HepG2 (cell line): ENCODE measurements around the gene EEF1AKMT3. TPM values are rescaled to one million over a fixed set of nuclear protein-coding genes. Genes with fewer than 3 reads are reported as not detected.

ENCODE experiments used
- ARHGAP35 ChIP-seq: sonication (generic); formaldehyde crosslinking; IDR thresholded peaks from 2 replicates; pipeline ENCODE4 v1.9.0; 2022; ENCODE audit warnings: mild to moderate bottlenecking, inconsistent platforms, moderate library complexity, missing genetic modification reagents, borderline replicate concordance
- GTF3A ChIP-seq: sonication (generic); formaldehyde crosslinking; conservative IDR thresholded peaks from 2 replicates; pipeline ENCODE4 v1.4.0; 2020; ENCODE audit warnings: mild to moderate bottlenecking, missing genetic modification reagents
- IRX3 ChIP-seq: sonication (generic); formaldehyde crosslinking; IDR thresholded peaks from 2 replicates; pipeline ENCODE4 v1.8.1; 2023; ENCODE audit warnings: mild to moderate bottlenecking, low read depth, missing genetic modification reagents, borderline replicate concordance
- MBD4 ChIP-seq: IDR thresholded peaks from 2 replicates; pipeline ENCODE4 v1.6.1; 2012; ENCODE audit warnings: low read length, inconsistent platforms, borderline replicate concordance
- MTA1 ChIP-seq: sonication (generic); formaldehyde crosslinking; IDR thresholded peaks from 2 replicates; pipeline ENCODE4 v1.4.0; 2020; ENCODE audit warnings: missing genetic modification reagents, mild to moderate bottlenecking, borderline replicate concordance
- NCOA5 ChIP-seq: sonication (generic); formaldehyde crosslinking; IDR thresholded peaks from 2 replicates; pipeline ENCODE4 v1.4.0; 2020; ENCODE audit warnings: missing genetic modification reagents
- NR2F6 ChIP-seq, 2 experiments: IDR thresholded peaks; 2 replicates each; pipeline ENCODE4 v1.6.1; 2016; ENCODE audit warnings: antibody characterized with exemption in 1 of 2, mild to moderate bottlenecking in 1 of 2
- PHF20 ChIP-seq: sonication (generic); formaldehyde crosslinking; IDR thresholded peaks from 2 replicates; pipeline ENCODE4 v1.5.0; 2020; ENCODE audit warnings: mild to moderate bottlenecking, missing genetic modification reagents
- RARA ChIP-seq: IDR thresholded peaks from 2 replicates; pipeline ENCODE4 v1.6.1; 2016; ENCODE audit warnings: missing genetic modification reagents, missing compliant biosample characterization
- RBM39 ChIP-seq: fragments of 200-400 bp; formaldehyde crosslinking; IDR thresholded peaks from one replicate; pipeline ENCODE4 v1.6.1; 2018; ENCODE audit warnings: antibody characterized with exemption, mild to moderate bottlenecking, low read depth, low read length; ENCODE audit not compliant: poor library complexity, severe bottlenecking
- RELA ChIP-seq: sonication (generic); formaldehyde crosslinking; IDR thresholded peaks from 2 replicates; pipeline ENCODE4 v1.4.0; 2020; ENCODE audit warnings: missing genetic modification reagents
- RFXAP ChIP-seq: sonication (generic); formaldehyde crosslinking; IDR thresholded peaks from 2 replicates; pipeline ENCODE4 v1.4.0; 2020; ENCODE audit warnings: missing genetic modification reagents, borderline replicate concordance
- RXRA ChIP-seq: sonication (generic); formaldehyde crosslinking; IDR thresholded peaks from 2 replicates; pipeline ENCODE4 v1.5.1; 2020; ENCODE audit warnings: missing genetic modification reagents
- TOPORS ChIP-seq: sonication (generic); formaldehyde crosslinking; IDR thresholded peaks from 2 replicates; pipeline ENCODE4 v1.8.0; 2023; ENCODE audit warnings: mild to moderate bottlenecking, missing genetic modification reagents
- U2AF1 ChIP-seq: fragments of 200-400 bp; formaldehyde crosslinking; optimal IDR thresholded peaks from 2 replicates; pipeline ENCODE3; 2017; ENCODE audit warnings: mild to moderate bottlenecking, low read depth, low read length
- ZBTB3 ChIP-seq: sonication (generic); formaldehyde crosslinking; IDR thresholded peaks from 2 replicates; pipeline ENCODE4 v1.4.0; 2020; ENCODE audit warnings: low read depth, mild to moderate bottlenecking, moderate library complexity, missing genetic modification reagents, borderline replicate concordance
- ZBTB8A ChIP-seq: sonication (generic); formaldehyde crosslinking; IDR thresholded peaks from 2 replicates; pipeline ENCODE4 v1.4.0; 2020; ENCODE audit warnings: mild to moderate bottlenecking, low read depth, missing genetic modification reagents, borderline replicate concordance
- ZNF30 ChIP-seq: sonication (generic); formaldehyde crosslinking; IDR thresholded peaks from 2 replicates; pipeline ENCODE4 v1.5.0; 2020; ENCODE audit warnings: mild to moderate bottlenecking, missing genetic modification reagents
- ZNF383 ChIP-seq: sonication (generic); formaldehyde crosslinking; IDR thresholded peaks from 2 replicates; pipeline ENCODE4 v1.4.0; 2020; ENCODE audit warnings: missing genetic modification reagents, mild to moderate bottlenecking, borderline replicate concordance
- ZNF530 ChIP-seq: sonication (generic); formaldehyde crosslinking; IDR thresholded peaks from 2 replicates; pipeline ENCODE4 v1.5.0; 2020; ENCODE audit warnings: low read depth, mild to moderate bottlenecking, missing genetic modification reagents
- ZNF562 ChIP-seq: sonication (generic); formaldehyde crosslinking; IDR thresholded peaks from 2 replicates; pipeline ENCODE4 v1.8.0; 2022; ENCODE audit warnings: missing genetic modification reagents, borderline replicate concordance
- ZNF879 ChIP-seq: sonication (generic); formaldehyde crosslinking; IDR thresholded peaks from 2 replicates; pipeline ENCODE4 v1.8.1; 2023; ENCODE audit warnings: missing genetic modification reagents
- ZSCAN25 ChIP-seq: sonication (generic); formaldehyde crosslinking; IDR thresholded peaks from 2 replicates; pipeline ENCODE4 v1.8.0; 2022; ENCODE audit warnings: mild to moderate bottlenecking, missing genetic modification reagents
- ZSCAN30 ChIP-seq: sonication (generic); formaldehyde crosslinking; IDR thresholded peaks from 2 replicates; pipeline ENCODE4 v1.5.0; 2020; ENCODE audit warnings: mild to moderate bottlenecking, missing genetic modification reagents
- polyA plus RNA-seq, 8 experiments: library from polyadenylated mRNA; depleted of rRNA in 3 of 8; stranded (reverse) in 7 of 8; unstranded in 1 of 8; fragments of >200 nt; fragmentation: Illumina TruSeq in 4 of 8; extraction: Trizol in 4 of 8; gene quantifications; 2 replicates each; pipeline versions ENCODE4 v1.2.1 to v1.2.3, GENCODE V29; 2011 to 2016; ENCODE audit warnings: low read depth in 4 of 8, missing spikeins in 1 of 8, mixed read lengths in 1 of 8; ENCODE audit not compliant: insufficient read depth in 1 of 8
- total RNA-seq, 5 experiments: library from RNA; depleted of rRNA; stranded (reverse); fragments of >200 nt; fragmentation: Illumina TruSeq; extraction: Trizol; gene quantifications; 2 replicates each; pipeline ENCODE4 v1.2.3, GENCODE V29; 2016; ENCODE audit warnings: low read depth in 1 of 5
- TF ChIP-seq, protein P1 (sequence below): sonication (generic); formaldehyde crosslinking; IDR thresholded peaks from 2 replicates; pipeline ENCODE4 v1.5.0; 2020; ENCODE audit warnings: mild to moderate bottlenecking, missing genetic modification reagents, borderline replicate concordance
- TF ChIP-seq, protein P2 (sequence below): IDR thresholded peaks from 2 replicates; pipeline ENCODE4 v1.6.1; 2016; ENCODE audit warnings: low read depth, control low read depth

EEF1AKMT3 gene
- total and polyA plus RNA-seq, 2 of the 13 experiments (the other 11 are each of a cell fraction or from before 2014, with no cell fraction given) = 4.7 to 11.4 TPM

GRCh38 chr12:57735198-57735855 lies 37.1 kb upstream of the EEF1AKMT3 start (continued):
- TF ChIP-seq ZBTB3 = no peak
- TF ChIP-seq ZNF562 (CRISPR knock-in tag) = no peak
- TF ChIP-seq ZNF30 (CRISPR knock-in tag) = no peak
- peak; percentile 87 for TF ChIP-seq ZSCAN25
- 0 out of 2 replicates have a peak, but pooled peaks have one; percentile 20 for TF ChIP-seq MTA1 (CRISPR knock-in tag)
- TF ChIP-seq U2AF1 = no peak
- TF ChIP-seq RBM39 = no peak
- no peak for TF ChIP-seq ZNF879
- TF ChIP-seq PHF20 (CRISPR knock-in tag) = peak; percentile 16; the same call in 1 of the 2 replicates
- TF ChIP-seq GTF3A = no peak
- TF ChIP-seq RXRA (CRISPR knock-in tag) = peak; percentile 24; the same call in 1 of the 2 replicates
- TF ChIP-seq RARA (CRISPR knock-in tag) = peak; percentile 45; the same call in 1 of the 2 replicates
- TF ChIP-seq MBD4 = no peak
- no peak for TF ChIP-seq ZSCAN30
- no peak for TF ChIP-seq TOPORS (CRISPR knock-in tag)
- no peak for TF ChIP-seq ZNF530 (CRISPR knock-in tag)
- no peak for TF ChIP-seq RFXAP
- no peak for TF ChIP-seq NCOA5
- TF ChIP-seq, protein P1, sequence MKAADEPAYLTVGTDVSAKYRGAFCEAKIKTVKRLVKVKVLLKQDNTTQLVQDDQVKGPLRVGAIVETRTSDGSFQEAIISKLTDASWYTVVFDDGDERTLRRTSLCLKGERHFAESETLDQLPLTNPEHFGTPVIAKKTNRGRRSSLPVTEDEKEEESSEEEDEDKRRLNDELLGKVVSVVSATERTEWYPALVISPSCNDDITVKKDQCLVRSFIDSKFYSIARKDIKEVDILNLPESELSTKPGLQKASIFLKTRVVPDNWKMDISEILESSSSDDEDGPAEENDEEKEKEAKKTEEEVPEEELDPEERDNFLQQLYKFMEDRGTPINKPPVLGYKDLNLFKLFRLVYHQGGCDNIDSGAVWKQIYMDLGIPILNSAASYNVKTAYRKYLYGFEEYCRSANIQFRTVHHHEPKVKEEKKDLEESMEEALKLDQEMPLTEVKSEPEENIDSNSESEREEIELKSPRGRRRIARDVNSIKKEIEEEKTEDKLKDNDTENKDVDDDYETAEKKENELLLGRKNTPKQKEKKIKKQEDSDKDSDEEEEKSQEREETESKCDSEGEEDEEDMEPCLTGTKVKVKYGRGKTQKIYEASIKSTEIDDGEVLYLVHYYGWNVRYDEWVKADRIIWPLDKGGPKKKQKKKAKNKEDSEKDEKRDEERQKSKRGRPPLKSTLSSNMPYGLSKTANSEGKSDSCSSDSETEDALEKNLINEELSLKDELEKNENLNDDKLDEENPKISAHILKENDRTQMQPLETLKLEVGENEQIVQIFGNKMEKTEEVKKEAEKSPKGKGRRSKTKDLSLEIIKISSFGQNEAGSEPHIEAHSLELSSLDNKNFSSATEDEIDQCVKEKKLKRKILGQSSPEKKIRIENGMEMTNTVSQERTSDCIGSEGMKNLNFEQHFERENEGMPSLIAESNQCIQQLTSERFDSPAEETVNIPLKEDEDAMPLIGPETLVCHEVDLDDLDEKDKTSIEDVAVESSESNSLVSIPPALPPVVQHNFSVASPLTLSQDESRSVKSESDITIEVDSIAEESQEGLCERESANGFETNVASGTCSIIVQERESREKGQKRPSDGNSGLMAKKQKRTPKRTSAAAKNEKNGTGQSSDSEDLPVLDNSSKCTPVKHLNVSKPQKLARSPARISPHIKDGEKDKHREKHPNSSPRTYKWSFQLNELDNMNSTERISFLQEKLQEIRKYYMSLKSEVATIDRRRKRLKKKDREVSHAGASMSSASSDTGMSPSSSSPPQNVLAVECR (CRISPR knock-in tag) = peak; percentile 22; the same call in 1 of the 2 replicates
- TF ChIP-seq ZNF383 (CRISPR knock-in tag) = 0 out of 2 replicates have a peak, but pooled peaks have one; percentile 37
- TF ChIP-seq ZBTB8A (CRISPR knock-in tag) = no peak
- no peak for TF ChIP-seq IRX3 (CRISPR knock-in tag)
- 0 out of 2 replicates have a peak, but pooled peaks have one; percentile 14 for TF ChIP-seq NR2F6 (IDR thresholded peaks at IDR 0.05)
- no peak for TF ChIP-seq NR2F6 (CRISPR knock-in tag; IDR thresholded peaks at IDR 0.05)
- TF ChIP-seq, protein P2, sequence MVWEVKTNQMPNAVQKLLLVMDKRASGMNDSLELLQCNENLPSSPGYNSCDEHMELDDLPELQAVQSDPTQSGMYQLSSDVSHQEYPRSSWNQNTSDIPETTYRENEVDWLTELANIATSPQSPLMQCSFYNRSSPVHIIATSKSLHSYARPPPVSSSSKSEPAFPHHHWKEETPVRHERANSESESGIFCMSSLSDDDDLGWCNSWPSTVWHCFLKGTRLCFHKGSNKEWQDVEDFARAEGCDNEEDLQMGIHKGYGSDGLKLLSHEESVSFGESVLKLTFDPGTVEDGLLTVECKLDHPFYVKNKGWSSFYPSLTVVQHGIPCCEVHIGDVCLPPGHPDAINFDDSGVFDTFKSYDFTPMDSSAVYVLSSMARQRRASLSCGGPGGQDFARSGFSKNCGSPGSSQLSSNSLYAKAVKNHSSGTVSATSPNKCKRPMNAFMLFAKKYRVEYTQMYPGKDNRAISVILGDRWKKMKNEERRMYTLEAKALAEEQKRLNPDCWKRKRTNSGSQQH (CRISPR knock-in tag) = no peak
- TF ChIP-seq RELA (CRISPR knock-in tag) = no peak
- TF ChIP-seq ARHGAP35 (CRISPR knock-in tag) = no peak
